Erythroblast (primary cell): ENCODE results near the gene IFIH1.

Experiments
- GATA1 ChIP-seq: IDR thresholded peaks from 2 replicates; pipeline ENCODE4 v1.6.1; 2011; ENCODE audit warnings: low read depth, mild to moderate bottlenecking, control low read depth, low read length, moderate library complexity
- POLR2A ChIP-seq: IDR thresholded peaks from 2 replicates; pipeline ENCODE4 v1.6.1; 2011; ENCODE audit warnings: mild to moderate bottlenecking, low read length

- TF ChIP-seq POLR2A (no peak), GATA1 (no peak)
Measured at GRCh38 chr2:162342321-162342720, 23.8 kb upstream of the IFIH1 start.
